GM19468 (cell line): ENCODE data around the gene HOXA1.
"Not testable (repeated sequence)": the region's sequence is repeated elsewhere in the genome, so short reads cannot be mapped to it uniquely, and the experiment has no call there.

ENCODE experiments used
- ATAC-seq: cut with Tn5 transposase; IDR thresholded peaks from one replicate; pipeline ENCODE4 v1.9.1; 2021; ENCODE audit warnings: mild to moderate bottlenecking, moderate library complexity, moderate number of reproducible peaks; ENCODE audit not compliant: unreplicated experiment; ENCODE audit errors: extremely low read depth

The HOXA1 gene

DNA sequence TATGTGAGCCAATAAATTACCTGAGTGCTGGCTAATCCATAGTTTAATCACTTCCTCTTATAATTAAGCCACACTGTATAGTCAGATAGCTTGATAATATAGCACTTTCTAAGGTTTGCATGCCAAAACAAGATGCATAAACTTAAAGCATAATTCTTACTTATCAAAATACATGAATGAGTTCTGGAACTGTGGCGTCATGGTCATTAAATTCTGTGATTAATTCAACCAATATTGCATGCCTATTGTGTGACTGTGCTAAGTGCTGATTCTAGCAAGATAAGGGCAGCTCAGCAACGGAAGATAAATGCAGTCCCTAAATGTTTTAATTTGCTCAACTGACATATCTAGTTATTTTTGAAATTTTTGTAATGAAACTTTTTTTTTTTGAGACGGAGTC is 29.7 kb downstream of the HOXA1 start:
- ATAC-seq, result no peak

DNA sequence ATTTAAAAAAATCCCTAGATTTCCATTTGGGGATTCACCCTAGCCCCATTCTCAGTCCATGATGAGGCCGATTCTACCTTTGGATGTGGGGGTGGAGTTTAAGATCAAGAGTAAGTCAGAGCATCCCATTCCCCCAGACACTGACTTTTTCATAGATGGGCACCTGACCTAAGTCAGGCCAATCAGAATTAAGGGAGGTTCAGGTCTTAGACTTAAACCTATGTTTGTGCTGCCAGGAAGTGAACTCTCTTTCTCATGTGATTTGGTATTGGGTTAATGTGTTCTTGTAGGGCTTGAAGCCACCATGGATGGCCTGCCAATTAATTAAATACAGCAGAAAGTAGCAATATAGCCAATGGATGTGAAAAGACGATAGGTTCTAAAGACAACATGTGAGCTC is 30.1 kb downstream of the HOXA1 start:
- no peak for ATAC-seq

DNA sequence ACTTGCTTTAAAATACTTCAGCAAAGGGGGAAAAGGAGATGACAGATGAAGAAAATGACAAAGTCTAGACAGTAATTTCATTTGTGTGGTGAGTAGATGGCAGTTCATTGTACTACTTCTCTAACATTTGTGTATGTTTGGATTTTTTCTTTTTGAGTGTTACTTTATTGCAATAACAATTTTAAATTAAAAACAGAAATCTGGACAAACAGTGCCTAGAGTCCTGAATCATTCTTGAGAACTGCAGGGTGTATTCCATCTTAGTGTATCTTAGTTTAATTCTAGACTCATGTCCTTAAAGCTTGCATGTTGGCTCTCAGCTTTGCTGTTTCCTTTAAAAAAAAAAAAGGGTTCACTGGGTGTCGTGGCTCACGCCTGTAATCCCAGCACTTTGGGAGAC is 31.1 kb downstream of the HOXA1 start:
- ATAC-seq, result no peak

DNA sequence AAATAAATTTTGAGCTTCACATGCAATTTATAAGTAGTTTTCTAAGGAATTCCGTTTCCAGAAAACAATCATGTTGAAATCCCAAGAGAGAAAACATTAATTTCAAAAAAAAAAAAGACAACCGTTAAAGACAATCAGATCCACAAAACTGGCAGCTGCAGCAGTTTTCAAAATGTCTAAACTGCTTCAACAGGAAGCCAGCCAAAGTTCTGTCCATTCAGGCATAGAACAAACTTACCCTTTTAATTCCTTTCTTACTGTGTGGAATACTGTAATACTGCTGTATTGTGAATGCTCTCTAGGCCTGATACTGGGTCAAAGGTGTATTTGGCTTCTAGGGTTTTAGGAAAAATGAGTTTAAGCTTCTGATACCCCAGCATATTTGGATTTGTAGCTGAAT is 31.6 kb downstream of the HOXA1 start:
- no peak for ATAC-seq

DNA sequence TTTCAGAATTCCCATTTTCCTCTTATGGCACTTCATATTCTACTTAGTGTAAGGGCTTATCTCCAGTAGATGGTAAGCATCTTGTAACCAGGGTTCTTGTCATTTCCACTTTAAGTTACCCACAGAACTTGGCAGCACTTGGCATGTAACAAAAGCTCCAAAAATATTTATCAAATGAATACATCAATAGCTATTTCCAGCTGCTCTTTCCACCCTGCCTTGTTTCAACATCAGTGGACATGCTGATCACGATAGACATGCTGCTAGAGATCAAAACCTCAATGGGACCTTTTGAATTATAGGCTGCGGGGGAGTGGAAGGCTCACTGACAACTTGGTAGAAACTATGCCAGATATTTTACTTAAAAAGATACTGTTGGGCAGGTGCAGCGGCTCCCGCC is 32.9 kb downstream of the HOXA1 start:
- no peak for ATAC-seq

DNA sequence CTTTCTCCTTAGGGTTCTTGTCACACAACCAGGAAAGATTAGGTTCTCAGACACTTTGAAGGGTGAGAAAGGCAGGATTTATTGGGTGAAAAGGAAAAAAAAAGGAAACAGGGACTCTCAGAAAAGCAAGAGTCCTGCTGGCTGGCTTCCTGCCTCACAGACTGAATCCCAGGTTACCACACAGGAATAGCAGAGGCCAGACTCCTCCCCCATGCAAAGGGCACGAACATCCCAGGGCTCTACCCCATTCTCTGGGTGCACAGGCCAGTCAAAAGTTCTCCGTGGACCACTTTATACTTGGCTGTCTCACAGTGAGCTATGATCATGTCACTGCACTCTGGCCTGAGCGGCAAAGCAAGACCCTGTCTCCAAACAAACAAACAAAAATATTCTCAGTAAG is 42.6 kb downstream of the HOXA1 start:
- ATAC-seq, result no peak

DNA sequence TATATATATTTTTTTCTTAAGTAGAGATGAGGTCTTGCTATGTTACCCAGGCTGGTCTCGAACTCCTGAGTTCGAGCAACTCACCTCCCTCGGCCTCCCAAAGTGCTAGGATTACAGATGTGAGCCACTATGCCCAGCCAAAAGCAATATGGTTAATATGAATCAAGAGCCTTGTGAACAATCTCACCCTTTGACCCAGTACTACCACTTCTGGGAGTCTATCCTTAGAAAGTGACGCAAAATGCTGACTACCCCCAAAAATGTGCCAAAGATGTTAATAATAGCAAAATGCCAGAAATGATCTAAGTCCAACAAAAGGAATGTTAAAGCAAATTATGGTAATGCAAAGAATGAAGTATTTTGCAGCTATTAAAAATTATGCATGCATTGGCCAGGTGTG is 44.3 kb downstream of the HOXA1 start:
- no peak for ATAC-seq

DNA sequence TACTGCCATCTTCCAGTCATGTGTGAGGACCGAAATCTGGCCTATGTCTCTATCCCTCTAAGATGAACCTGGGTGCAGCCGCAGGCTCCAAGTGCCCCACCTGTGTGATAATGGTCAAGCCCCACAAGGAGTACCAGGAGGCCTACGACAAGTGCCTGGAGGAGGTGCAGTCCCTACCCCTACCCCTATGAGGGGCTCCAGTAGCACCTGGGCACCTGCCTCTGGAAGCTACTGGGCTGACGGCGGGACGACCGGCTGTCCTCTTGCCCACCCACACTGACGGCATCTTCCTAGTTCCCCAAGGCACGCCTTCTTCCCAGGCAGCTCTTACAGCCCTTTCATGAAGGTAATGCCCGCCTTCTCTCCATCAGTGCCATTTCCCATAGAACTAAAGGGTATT is 47.4 kb downstream of the HOXA1 start:
- no peak for ATAC-seq

DNA sequence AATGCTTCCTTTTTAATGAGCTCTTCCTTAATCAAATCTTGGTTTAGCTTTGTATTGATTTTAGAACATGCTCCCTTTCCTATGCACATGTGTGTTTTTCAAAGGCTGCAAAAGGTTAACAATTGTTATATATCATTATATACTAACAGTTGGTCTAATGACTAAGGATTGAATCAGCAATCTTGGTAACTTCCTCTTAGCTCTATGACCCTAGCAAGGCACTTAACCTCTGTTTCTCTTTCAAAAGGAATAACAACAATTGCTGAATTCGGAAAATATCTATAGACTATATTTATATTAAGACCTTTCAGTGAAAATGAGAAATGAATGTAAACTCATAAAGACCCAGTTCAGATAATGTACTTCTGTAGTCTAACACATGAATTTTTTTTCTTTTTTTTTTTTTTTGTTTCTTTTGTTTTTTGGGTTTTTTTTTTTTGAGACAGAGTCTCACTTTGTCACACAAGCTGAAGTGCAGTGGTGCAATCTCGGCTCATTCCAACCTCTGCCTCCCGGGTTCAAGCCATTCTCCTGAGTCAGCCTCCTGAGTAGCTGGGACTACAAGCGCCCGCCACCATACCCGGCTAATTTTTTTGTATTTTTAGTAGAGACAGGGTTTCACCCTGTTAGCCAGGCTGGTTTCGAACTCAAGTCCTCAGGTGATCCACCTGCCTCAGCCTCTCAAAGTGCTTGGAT is 48.8 kb downstream of the HOXA1 start:
- no peak for ATAC-seq

DNA sequence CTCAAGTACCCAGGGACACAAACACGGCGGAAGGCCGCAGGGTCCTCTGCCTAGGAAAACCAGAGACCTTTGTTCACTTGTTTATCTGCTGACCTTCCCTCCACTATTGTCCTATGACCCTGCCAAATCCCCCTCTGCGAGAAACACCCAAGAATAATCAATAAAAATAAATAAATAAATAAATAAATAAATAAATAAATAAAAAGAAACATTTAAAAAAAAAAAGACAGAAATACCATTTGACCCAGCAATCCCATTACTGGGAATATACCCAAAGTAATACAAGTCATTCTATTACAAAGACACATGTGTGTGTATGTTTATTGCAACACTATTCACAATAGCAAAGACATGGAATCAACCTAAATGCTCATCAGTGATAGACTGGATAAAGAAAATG is 49.8 kb downstream of the HOXA1 start:
- ATAC-seq, result not testable (repeated sequence)

DNA sequence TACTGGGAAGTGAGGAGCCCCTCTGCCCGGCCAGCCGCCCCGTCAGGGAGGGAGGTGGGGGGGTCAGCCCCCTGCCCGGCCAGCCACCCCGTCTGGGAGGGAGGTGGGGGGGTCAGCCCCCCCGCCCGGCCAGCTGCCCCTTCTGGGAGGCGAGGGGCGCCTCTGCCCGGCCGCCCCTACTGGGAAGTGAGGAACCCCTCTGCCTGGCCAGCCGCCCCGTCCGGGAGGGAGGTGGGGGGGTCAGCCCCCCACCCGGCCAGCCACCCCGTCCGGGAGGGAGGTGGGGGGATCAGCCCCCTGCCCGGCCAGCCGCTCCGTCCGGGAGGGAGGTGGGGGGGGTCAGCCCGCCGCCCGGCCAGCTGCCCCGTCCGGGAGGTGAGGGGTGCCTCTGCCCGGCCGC is 50.7 kb downstream of the HOXA1 start:
- ATAC-seq, result not testable (repeated sequence)
